ENCODE results near the gene CNN1.
"Not testable (repeated sequence)": the region's sequence is repeated elsewhere in the genome, so short reads cannot be mapped to it uniquely, and the experiment has no call there.

CNN1 gene

GRCh38 chr19:11563532-11563931, 24.9 kb downstream of the CNN1 start:
- Histone ChIP-seq H3K27me3 (no peaks in the 10 kb centered on the region), H3K9ac (no peak overlapping the region), H3K36me3 (no peaks in the 10 kb centered on the region), H3K4me2 (no peak overlapping the region), H3K27ac (no peak overlapping the region), H4K20me1 (peaks cover 4% of the 10 kb centered on the region), H3K4me1 (peaks cover 51% of the 10 kb centered on the region), H3K4me3 (no peak overlapping the region), H3K9me3 (no peaks in the 10 kb centered on the region)
- TF ChIP-seq Cebpa-rat (IDR thresholded peaks at IDR 0.05): no peak

- peaks cover 57% of the 10 kb centered on the region for H3K4me1 ChIP-seq
- not testable (repeated sequence) for H3K9me3 ChIP-seq, H3K36me3 ChIP-seq, H3K4me3 ChIP-seq, H4K20me1 ChIP-seq, H3K27me3 ChIP-seq, H3K9ac ChIP-seq
- peak overlapping the region; percentile 42 for H3K4me2 ChIP-seq
- peak overlapping the region; percentile 38; the same call in 1 of the 2 replicates for H3K27ac ChIP-seq
Observed at GRCh38 chr19:11564082-11564807, 25.6 kb downstream of the CNN1 start.

- peaks cover 58% of the 10 kb centered on the region for H3K4me1 ChIP-seq
- H3K4me3 ChIP-seq, H3K9ac ChIP-seq, H3K27me3 ChIP-seq, H3K4me2 ChIP-seq, H4K20me1 ChIP-seq, H3K27ac ChIP-seq, H3K9me3 ChIP-seq, H3K36me3 ChIP-seq: not testable (repeated sequence)
Observed at GRCh38 chr19:11565649-11565980, 27.0 kb downstream of the CNN1 start.

- H3K9me3 ChIP-seq: no peaks in the 10 kb centered on the region
- no peak for TF ChIP-seq Cebpa-rat (IDR thresholded peaks at IDR 0.05)
- no peaks in the 10 kb centered on the region for H3K27me3 ChIP-seq
- no peak overlapping the region for H3K4me2 ChIP-seq
- H3K9ac ChIP-seq: no peak overlapping the region
- H4K20me1 ChIP-seq: no peaks in the 10 kb centered on the region
- no peak overlapping the region for H3K4me3 ChIP-seq
- peaks cover 54% of the 10 kb centered on the region for H3K4me1 ChIP-seq
- H3K27ac ChIP-seq: no peak overlapping the region
- no peaks in the 10 kb centered on the region for H3K36me3 ChIP-seq
Observed at GRCh38 chr19:11566164-11566563, 27.5 kb downstream of the CNN1 start.

- H3K9ac ChIP-seq: peak overlapping the region; percentile 23; the same call in 1 of the 2 replicates
Observed at GRCh38 chr19:11570039-11570462, 31.4 kb downstream of the CNN1 start.

GRCh38 chr19:11573354-11573753, 34.7 kb downstream of the CNN1 start:
- not testable (repeated sequence) for H3K9me3 ChIP-seq, H3K36me3 ChIP-seq, H4K20me1 ChIP-seq, H3K27ac ChIP-seq, H3K9ac ChIP-seq, H3K4me3 ChIP-seq, H3K4me2 ChIP-seq
- peaks cover 47% of the 10 kb centered on the region for H3K4me1 ChIP-seq
- peaks cover 13% of the 10 kb centered on the region for H3K27me3 ChIP-seq

More at GRCh38 chr19:11570039-11570462, 31.4 kb downstream of the CNN1 start:
- no peaks in the 10 kb centered on the region for H4K20me1 ChIP-seq
- H3K27me3 ChIP-seq: no peaks in the 10 kb centered on the region
- no peaks in the 10 kb centered on the region for H3K36me3 ChIP-seq
- no peaks in the 10 kb centered on the region for H3K9me3 ChIP-seq
- no peak overlapping the region for H3K27ac ChIP-seq
- TF ChIP-seq Cebpa-rat (IDR thresholded peaks at IDR 0.05): no peak
- H3K4me1 ChIP-seq: peaks cover 51% of the 10 kb centered on the region
- H3K4me2 ChIP-seq: peak overlapping the region; percentile 46
- no peak overlapping the region for H3K4me3 ChIP-seq

- H3K4me3 ChIP-seq, H4K20me1 ChIP-seq, H3K4me2 ChIP-seq, H3K36me3 ChIP-seq, H3K27ac ChIP-seq, H3K9ac ChIP-seq, H3K9me3 ChIP-seq: not testable (repeated sequence)
- peaks cover 17% of the 10 kb centered on the region for H3K27me3 ChIP-seq
- peaks cover 47% of the 10 kb centered on the region for H3K4me1 ChIP-seq
Observed at GRCh38 chr19:11573763-11574162, 35.1 kb downstream of the CNN1 start.

- peak overlapping the region; percentile 42 for H3K4me2 ChIP-seq
- no peak for TF ChIP-seq Cebpa-rat (IDR thresholded peaks at IDR 0.05)
- peaks cover 5% of the 10 kb centered on the region; the same call in 1 of the 2 replicates for H3K9me3 ChIP-seq
- H3K4me1 ChIP-seq: peaks cover 45% of the 10 kb centered on the region
- no peaks in the 10 kb centered on the region for H4K20me1 ChIP-seq
- H3K27me3 ChIP-seq: peaks cover 26% of the 10 kb centered on the region
- H3K4me3 ChIP-seq: no peak overlapping the region
- H3K9ac ChIP-seq: no peak overlapping the region
- no peak overlapping the region for H3K27ac ChIP-seq
- H3K36me3 ChIP-seq: no peaks in the 10 kb centered on the region
Observed at GRCh38 chr19:11574689-11575088, 36.0 kb downstream of the CNN1 start.

- Histone ChIP-seq H3K36me3 (no peaks in the 10 kb centered on the region), H3K9me3 (peaks cover 5% of the 10 kb centered on the region; the same call in 1 of the 2 replicates), H3K9ac (no peak overlapping the region), H3K4me3 (no peak overlapping the region), H3K27ac (no peak overlapping the region), H3K4me1 (peaks cover 51% of the 10 kb centered on the region), H3K4me2 (no peak overlapping the region), H4K20me1 (no peaks in the 10 kb centered on the region), H3K27me3 (peaks cover 29% of the 10 kb centered on the region)
- TF ChIP-seq Cebpa-rat (IDR thresholded peaks at IDR 0.05): no peak
Observed at GRCh38 chr19:11576227-11576626, 37.6 kb downstream of the CNN1 start.

- Histone ChIP-seq H3K4me3 (peak within 1 kb of the TSS; percentile 49), H3K27ac (no peak within 1 kb of the TSS), H3K27me3 (peaks cover 29% of the 10 kb centered on the region), H3K36me3 (no peaks in the 10 kb centered on the region), H3K9me3 (peaks cover 5% of the 10 kb centered on the region; the same call in 1 of the 2 replicates), H3K4me1 (peaks cover 61% of the 10 kb centered on the region), H4K20me1 (no peaks in the 10 kb centered on the region), H3K4me2 (peak within 1 kb of the TSS; percentile 77), H3K9ac (no peak within 1 kb of the TSS)
- TF ChIP-seq Cebpa-rat (IDR thresholded peaks at IDR 0.05): no peak
Observed at GRCh38 chr19:11577451-11578257, 39.0 kb downstream of the CNN1 start, which contains the start of gene ACP5. ACP5 (minus strand) TSS chr19:11577645; CDS start chr19:11577317, 328 bp downstream.

All from BLaER1 (cell line).